Fibroblast of lung (primary cell): ENCODE measurements around the gene BCL3.

Experiments used
- CTCF ChIP-seq, 2 donors: IDR thresholded peaks in 1 of 2; conservative IDR thresholded peaks in 1 of 2; 1 replicate in 1 of 2; 2 replicates in 1 of 2; pipeline ENCODE4 v1.5.1; 2011 to 2012; ENCODE audit warnings: low read length in 2 of 2, control low read depth in 1 of 2, inconsistent platforms in 1 of 2, low read depth in 1 of 2, mild to moderate bottlenecking in 1 of 2
- EZH2 ChIP-seq: IDR thresholded peaks from 2 replicates; pipeline ENCODE4 v1.5.1; 2012; ENCODE audit warnings: low read length, control low read depth, mild to moderate bottlenecking; ENCODE audit errors: missing control alignments

GRCh38 chr19:44703336-44704078 is 45.0 kb upstream of the BCL3 start:
- TF ChIP-seq EZH2 (no peak), CTCF (conservative IDR thresholded peaks at IDR 0.05 in 1 of 2, IDR thresholded peaks at IDR 0.05 in 1 of 2; ENCODE audit: low read depth in 1 of 2, low read length in 2 of 2) (no peak)
